HG03520 (cell line): ENCODE results near the gene GOLGA6L24.
"Not testable (repeated sequence)": the region's sequence is repeated elsewhere in the genome, so short reads cannot be mapped to it uniquely, and the experiment has no call there.

Source experiments
- ATAC-seq: cut with Tn5 transposase; IDR thresholded peaks from one replicate; pipeline ENCODE4 v1.9.1; 2021; ENCODE audit warnings: mild to moderate bottlenecking, moderate library complexity; ENCODE audit not compliant: unreplicated experiment

GOLGA6L24 gene, protein sequence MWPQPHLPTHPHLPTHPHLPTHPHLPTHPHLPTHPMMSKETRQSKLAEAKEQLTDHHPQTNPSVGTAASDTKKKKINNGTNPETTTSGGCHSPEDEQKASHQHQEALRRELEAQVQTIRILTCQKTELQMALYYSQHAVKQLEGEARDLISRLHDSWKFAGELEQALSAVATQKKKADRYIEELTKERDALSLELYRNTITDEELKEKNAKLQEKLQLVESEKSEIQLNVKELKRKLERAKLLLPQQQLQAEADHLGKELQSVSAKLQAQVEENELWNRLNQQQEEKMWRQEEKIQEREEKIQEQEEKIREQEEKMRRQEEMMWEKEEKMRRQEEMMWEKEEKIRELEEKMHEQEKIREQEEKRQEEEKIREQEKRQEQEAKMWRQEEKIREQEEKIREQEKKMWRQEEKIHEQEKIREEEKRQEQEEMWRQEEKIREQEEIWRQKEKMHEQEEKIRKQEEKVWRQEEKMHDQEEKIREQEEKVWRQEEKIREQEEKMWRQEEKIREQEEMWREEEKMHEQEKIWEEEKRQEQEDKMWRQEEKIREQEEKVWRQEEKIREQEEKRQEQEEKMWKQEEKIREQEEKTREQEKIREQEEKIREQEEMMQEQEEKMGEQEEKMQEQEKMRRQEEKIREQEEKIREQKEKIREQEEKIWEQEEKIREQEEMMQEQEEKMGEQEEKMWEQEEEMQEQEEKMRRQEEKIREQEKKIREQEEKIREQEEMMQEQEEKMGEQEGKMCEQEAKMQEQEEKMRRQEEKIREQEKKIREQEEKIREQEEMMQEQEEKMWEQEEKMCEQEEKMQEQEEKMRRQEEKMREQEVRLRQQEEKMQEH

DNA sequence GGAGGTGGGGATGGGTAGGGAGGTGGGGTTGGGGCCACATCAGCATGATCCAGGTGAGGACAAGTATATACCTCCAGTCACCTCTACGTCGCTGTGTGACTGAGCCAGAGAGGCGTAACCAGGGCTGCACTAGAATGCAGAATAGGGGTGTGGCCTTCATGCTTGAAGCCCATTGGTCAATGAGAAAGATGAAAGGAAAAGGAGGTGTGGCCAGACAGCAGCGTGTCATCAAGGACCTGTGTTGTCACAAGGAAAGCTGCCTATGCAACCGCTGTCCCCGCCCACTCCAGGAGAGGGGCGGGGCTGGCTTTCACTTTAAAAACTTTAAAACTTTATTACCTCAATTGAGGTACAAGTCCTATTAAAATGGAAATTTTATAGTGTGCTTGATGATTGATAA is at the start of gene GOLGA6L24:
Gene GOLGA6L24, minus strand, starts transcription at position 101 of the 400 bp plus-strand sequence. Its CDS starts 61 bp downstream, at position 40.
- ATAC-seq, result not testable (repeated sequence)

DNA sequence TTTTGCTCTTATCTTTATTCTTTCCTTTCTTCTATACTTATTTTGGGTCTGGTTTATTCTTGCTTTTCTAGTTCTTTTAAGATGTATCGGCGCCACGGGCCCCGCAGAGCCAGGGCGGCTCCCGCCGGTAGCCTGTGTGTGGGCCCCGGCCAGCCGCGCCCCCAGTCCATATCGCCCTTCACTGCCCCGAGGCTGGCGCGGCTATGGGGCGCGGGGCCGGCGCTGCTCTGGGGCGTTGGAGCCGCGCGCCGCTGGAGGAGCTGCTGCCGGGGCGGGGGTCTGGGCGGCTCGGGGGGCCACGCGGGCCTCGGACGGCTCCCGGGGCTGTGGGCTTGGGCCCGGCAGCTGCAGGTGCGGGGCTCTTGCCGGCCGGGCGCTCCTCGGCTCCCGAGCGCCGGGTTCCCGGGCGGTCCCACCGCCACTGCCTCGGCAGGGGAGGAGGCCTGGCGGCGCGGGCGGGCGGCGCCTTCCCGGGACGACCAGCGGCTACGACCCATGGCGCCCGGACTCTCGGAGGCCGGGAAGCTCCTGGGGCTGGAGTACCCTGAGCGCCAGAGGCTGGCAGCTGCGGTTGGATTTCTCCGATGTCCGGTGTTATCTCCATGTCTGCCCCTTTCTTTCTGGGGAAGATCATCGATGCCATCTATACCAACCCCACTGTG is 45.0 kb upstream of the GOLGA6L24 start:
- not testable (repeated sequence) for ATAC-seq

DNA sequence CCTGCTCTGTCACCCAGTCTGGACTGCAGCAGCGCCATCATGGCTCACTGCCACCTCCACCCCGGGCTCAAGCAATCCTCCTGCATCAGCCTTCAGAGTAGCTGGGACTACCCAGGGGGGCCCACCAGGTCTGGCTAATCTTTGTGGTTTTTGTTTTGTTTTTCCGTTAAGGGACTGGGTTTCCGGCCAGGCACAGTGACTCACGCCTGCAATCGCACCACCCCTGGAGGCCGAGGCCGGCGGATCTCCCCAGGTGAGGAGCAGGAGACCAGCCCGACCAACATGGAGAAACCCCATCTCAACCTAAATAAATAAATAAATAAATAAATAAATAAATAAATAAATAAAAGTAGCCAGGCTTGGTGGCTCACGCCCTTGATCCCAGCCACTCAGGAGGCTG is 38.1 kb upstream of the GOLGA6L24 start:
- not testable (repeated sequence) for ATAC-seq

DNA sequence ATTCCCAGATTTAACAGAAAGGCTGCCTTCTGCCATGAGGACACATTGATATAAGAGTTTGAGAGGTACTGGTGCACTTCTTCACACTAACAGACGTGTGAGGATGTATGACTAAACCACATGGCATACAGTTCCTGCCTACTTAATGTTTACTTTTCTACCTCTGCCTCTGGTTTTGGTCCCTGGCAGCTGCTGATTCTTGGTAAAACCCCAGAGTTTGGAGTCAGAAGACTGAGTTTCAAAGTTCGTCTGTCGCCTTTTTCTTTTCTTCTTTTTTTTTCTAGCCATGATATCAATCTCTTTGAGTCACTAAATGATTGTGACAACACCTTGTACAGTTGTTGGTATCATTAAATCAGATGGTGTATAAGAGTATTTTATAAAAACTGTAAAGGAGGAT is 22.2 kb upstream of the GOLGA6L24 start:
- not testable (repeated sequence) for ATAC-seq

DNA sequence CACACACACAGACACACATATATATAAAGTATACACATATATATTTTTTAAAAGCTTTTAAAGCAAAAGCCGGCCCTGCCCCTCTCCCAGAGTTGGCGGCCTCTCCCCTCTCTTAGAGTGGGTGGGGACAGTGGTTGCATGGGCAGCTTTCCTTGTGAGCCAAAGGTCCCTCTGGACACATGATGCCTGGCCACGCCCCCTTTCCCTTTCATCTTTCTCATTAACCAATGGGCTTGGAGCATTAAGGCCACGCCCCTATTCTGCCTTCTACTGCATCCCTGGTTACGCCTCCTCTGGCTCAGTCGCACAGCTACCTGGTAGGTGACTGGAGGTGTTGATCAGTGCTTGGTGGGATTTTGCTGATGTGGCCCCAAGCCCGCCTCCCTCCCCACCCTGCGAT is 20.5 kb upstream of the GOLGA6L24 start, which contains the start of gene GOLGA8F:
Gene GOLGA8F, plus strand, starts transcription at position 301 of the 400 bp plus-strand sequence. Its CDS starts 98 bp downstream, at position 399.
- not testable (repeated sequence) for ATAC-seq

DNA sequence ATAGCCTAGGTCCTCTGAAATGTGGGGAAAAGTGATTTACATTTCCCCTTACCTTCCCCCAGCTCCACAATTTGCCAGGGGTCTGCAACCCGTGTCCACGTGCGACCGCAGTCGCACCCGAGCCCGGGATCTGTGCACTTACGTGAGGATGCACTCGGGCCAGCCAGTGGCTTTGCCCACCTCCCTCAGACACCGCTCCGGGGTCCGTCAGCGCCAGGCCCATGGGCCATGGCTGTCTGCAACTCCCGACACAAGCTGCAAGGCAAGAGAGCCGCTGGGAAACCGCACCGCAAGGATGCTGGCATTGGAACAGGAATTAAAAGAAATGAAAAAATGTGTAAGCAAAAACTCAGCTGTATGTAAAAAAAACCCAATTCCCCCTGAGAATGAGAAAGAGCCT is 7.6 kb upstream of the GOLGA6L24 start:
- ATAC-seq, result not testable (repeated sequence)

DNA sequence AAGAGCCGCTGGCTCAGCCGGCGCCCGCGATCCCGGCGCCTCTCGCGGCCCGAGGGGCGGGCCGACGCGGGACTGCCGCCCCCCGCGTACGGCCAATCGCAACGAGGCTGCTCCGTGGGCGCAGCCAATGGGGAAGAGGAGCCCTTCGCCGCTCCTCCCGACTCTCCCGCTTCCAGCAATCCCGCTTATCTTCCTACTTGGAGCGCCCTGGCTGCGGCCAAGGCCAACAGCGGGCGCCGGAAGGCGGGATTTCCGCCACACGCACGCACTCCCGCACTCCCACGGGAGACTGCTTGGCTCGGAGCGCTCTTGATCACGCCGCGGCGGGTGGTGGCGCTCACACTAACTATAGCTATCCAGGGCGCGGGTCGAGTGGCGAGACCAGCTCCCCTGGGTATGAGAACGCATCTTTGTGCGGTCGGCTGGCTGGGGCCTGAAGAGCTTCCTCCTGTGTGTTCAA is 35.7 kb downstream of the GOLGA6L24 start, which contains the start of gene HERC2:
Gene HERC2, minus strand, starts transcription at position 51 of the 460 bp plus-strand sequence. CDS start 746 bp downstream, outside the sequence.
- not testable (repeated sequence) for ATAC-seq

DNA sequence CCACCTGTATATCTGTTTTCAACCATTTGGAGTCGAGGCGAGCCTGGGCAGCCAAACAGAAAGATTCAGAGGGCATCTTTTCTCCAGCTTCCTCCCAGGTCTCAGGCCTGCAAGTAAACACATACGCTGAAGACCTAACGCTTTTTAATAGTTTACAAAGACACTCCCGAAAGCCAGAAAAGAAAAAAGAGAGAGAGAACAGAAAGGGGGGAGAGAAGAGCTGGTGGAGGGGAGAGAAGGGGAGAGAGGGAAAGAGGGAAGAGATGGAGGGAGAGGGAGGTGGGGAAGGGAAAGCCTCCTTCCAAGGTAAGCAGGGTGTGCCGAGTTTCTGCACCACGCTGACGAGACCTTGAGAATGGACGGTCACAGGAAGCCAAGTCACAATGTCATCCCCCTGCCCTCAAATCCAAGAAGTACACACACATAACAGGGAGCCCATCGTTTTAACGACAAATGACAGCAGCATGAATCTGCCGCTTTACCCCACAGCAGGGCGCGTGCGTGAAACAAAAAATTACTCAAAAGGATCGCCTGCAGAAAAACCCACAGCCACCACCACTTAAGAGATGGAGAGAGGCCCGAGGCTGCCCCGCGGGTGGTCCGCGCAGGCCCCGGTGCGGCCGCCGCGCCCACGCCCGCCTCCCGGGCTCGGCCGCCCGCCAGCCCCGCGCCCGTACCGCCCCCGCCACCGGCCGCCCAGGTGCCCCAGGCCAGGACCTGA is 36.4 kb downstream of the GOLGA6L24 start:
- not testable (repeated sequence) for ATAC-seq

DNA sequence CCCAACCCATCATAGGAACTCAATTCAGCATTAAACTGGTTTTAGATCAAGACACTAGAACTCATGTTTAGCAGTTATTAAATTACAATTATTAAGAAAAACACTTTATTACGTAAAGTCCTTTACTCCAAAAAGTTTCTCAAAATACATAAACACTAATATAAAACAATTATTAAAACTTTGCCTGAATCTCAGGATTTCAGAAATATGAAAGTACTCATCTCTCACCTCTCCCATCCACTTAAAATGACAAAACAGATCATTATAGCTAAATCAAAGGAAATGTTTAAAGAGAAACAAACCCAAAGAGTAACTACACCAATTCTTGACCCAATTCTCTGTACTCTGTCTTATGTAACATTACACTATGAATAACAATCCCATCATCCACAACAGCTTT is 38.2 kb downstream of the GOLGA6L24 start:
- ATAC-seq, result not testable (repeated sequence)

DNA sequence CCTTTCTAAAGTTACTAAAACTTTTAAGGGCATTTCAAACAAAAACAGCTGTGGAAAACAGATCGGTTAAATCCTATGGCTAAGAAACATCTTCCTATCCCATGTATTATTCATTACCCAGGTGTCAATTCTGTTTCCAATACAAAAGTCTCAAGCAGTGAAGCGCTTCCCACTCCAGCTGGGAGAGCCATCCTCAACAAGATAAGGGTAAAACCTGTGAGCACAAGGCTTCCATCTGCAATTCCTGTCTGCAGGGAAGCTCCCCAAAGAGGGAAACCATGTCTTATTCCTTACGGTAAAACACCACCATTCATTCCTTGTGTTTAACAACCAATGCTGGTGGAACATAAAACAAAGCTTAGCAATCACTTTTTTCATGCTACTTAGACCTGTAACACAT is 39.1 kb downstream of the GOLGA6L24 start:
- ATAC-seq, result not testable (repeated sequence)

DNA sequence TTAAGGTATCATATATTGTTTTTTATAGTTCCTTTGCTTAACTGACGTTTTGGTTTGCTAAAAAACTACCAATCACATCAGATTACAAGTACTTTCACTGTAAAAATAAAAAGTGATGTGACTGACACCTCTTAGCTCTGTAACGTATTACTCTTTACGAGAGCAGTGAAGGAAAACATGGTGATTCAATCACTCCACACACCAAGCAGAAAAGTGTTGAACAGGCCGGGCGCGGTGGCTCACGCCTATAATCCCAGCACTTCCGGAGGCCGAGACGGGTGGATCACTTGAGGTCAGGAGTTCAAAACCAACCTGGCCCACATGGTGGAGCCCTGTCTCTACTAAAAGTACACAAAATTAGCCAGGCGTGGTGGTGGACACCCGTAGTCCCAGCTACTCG is 39.8 kb downstream of the GOLGA6L24 start:
- not testable (repeated sequence) for ATAC-seq

DNA sequence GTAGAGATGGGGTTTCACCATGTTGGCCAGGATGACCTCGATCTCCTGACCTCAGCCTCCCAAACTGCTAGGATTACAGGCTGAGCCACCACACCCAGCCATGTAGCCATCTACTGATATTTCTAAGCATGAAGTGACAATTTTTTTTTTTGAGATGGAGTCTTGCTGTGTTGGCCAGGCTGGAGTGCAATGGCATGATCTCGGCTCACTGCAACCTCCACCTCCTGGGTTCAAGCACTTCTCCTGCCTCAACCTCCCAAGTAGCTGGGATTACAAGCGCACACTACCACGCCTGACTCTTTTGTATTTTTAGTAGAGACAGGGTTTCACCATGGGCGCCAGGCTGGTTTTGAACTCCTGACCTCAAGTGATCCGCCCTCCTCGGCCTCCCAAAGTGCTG is 40.9 kb downstream of the GOLGA6L24 start:
- not testable (repeated sequence) for ATAC-seq

DNA sequence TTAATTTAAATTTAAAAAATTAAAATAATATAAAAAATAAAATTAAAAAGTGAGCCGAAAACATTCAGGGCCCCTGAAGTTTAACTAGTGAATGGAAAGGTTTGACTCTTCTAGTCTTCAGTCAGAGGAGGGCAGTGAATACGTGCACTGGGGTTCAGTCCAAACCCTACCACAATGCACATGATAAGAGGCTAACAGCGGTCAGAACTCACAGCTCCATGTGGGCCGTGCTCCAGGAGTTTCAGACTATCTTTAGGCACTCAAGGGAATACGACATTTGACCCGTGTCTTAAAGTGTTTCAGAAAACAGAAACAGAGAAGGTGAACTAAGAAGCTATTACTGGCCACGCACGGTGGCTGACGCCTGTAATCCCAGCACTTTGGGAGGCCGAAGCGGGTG is 47.4 kb downstream of the GOLGA6L24 start:
- not testable (repeated sequence) for ATAC-seq

DNA sequence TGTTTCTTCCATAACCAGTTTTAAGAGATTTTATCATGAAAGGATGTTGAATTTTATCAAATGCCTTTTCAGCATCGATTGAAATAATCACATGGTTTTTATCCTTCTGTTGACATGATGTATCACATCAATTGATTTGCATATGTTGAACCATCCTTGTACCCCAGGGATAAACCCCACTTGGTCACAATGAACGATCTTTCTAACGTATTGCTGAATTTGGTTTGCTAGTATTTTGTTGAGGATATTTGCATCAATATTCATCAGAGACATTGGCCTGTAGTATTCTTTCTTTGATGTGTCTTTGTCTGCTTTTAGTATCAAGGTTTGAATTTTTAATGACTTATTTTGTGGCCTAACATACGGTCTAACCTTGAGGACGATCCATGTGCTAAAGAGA is 49.2 kb downstream of the GOLGA6L24 start:
- ATAC-seq, result not testable (repeated sequence)
